Mammary epithelial cell (primary cell): ENCODE measurements around the gene CCDC134.

Source experiments
- CTCF ChIP-seq, 2 donors: IDR thresholded peaks in 1 of 2; conservative IDR thresholded peaks in 1 of 2; 2 replicates each; pipeline ENCODE4 v1.5.1; 2011 to 2012; ENCODE audit warnings: inconsistent platforms in 2 of 2, low read length in 2 of 2, mild to moderate bottlenecking in 2 of 2, control low read depth in 1 of 2, low read depth in 1 of 2; ENCODE audit not compliant: insufficient read depth in 1 of 2; ENCODE audit errors: extremely low read depth in 1 of 2
- EZH2 ChIP-seq: IDR thresholded peaks from 2 replicates; pipeline ENCODE4 v1.6.1; 2012; ENCODE audit warnings: low read length, inconsistent platforms, borderline replicate concordance

GRCh38 chr22:41831383-41831782 lies 30.9 kb downstream of the CCDC134 start:
- TF ChIP-seq CTCF (conservative IDR thresholded peaks at IDR 0.05 in 1 of 2, IDR thresholded peaks at IDR 0.05 in 1 of 2; ENCODE audit: extremely low read depth in 1 of 2, insufficient read depth in 1 of 2, low read depth in 1 of 2, low read length in 2 of 2) (no peak), EZH2 (no peak)
